ENCODE measurements around the gene OXT. TPM values are rescaled to one million over a fixed set of nuclear protein-coding genes. Genes with fewer than 3 reads are reported as not detected.

Gene OXT
- total and polyA plus RNA-seq, 2 of the 13 experiments (the other 11 are each of a cell fraction or from before 2014, with no cell fraction given): not detected

DNA sequence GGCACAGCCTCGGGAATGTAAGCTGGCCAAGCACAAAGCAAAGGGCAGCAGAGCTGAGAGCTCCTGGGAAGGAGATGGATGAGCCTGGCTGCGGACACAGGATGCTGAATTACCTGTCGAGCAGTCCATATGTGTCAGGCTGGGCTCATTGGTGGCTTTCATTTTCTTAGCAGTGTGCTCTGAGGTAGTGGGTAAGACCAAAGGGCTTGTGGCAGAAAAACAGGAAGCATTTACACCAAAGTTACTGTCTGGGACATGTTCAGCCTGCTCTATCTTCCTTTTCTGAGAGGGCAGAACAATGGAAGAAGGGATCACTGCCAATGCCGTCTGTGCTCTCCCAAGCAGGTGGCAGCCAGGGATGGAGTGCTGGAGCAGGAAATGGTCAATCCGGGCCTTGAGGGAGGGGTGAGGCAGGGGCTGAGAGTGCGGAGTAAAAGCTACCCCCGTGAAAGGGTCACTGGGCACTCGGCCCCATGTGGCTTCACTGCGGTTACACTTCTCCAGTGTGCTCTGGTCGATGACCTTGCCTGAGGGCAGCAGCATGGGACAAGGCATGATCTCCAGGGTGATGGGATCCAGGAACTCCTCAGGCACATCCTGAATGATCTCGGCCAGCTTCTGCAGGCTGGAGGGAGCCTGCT is 50.0 kb downstream of the OXT start:
- Histone ChIP-seq H3K9me3 (ENCODE audit: low read length) (no peaks in the 10 kb centered on the region), H3K27ac (ENCODE audit: extremely low read length, insufficient read depth, low read length) (peak overlapping the region; percentile 63), H3K9ac (ENCODE audit: insufficient read depth, low read depth, low read length) (no peak overlapping the region), H2AFZ (ENCODE audit: low read length) (no peak overlapping the region), H3K79me2 (ENCODE audit: insufficient read depth, low read length) (no peaks in the 10 kb centered on the region), H3K27me3 (ENCODE audit: control insufficient read depth in 1 of 2, insufficient read depth in 2 of 2, low read length in 2 of 2) (no peaks in the 10 kb centered on the region), H3K4me2 (ENCODE audit: low read depth, low read length) (no peak overlapping the region), H3K4me3 (replicated peaks in 1 of 3; ENCODE audit: insufficient read depth in 1 of 3, low read depth in 2 of 3, low read length in 3 of 3) (no peak overlapping the region), H3K36me3 (replicated peaks in 1 of 2; ENCODE audit: control insufficient read depth in 1 of 2, insufficient read depth in 2 of 2, low read length in 2 of 2) (peaks cover 7 to 22% of the 10 kb centered on the region in 2 experiments; a peak in 4 of 5 replicates), H4K20me1 (ENCODE audit: insufficient read depth, low read length) (no peaks in the 10 kb centered on the region), H3K4me1 (ENCODE audit: insufficient read depth, low read length) (peaks cover 42% of the 10 kb centered on the region)
- DNase-seq (ENCODE audit: low spot score) (no peak), ATAC-seq (no peak), FAIRE-seq (no peak)
- in situ Hi-C loops (cut with HindIII; ENCODE audit: extremely low pct_ligation_motif_present, low pct_unique_long_range_greater_than_20kb): no loop called here
- intact Hi-C loops (cut with micrococcal nuclease; ENCODE audit: unreplicated experiment): no loop called here
- ChIA-PET POLR2A (interaction anchor here (0.7 to 4.5 kb wide), 7 partner anchors 13 to 101 kb away, joined by 3 to 22 read pairs (median 4); partner anchors contain the start of genes FASTKD5, LZTS3 and UBOX5), CTCF (ENCODE audit: low intra/inter-chr PET ratio, low total read pairs) (no interaction called here)
- no TSS peak for BruUV-seq (replicated peaks)
- 95% methylated on average over 10 of the region's 11 CpGs for WGBS (ENCODE audit: low lambda C conversion rate)
- TF ChIP-seq, protein P1, sequence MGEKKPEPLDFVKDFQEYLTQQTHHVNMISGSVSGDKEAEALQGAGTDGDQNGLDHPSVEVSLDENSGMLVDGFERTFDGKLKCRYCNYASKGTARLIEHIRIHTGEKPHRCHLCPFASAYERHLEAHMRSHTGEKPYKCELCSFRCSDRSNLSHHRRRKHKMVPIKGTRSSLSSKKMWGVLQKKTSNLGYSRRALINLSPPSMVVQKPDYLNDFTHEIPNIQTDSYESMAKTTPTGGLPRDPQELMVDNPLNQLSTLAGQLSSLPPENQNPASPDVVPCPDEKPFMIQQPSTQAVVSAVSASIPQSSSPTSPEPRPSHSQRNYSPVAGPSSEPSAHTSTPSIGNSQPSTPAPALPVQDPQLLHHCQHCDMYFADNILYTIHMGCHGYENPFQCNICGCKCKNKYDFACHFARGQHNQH (CRISPR knock-in tag; IDR thresholded peaks at IDR 0.05): no peak
- TF ChIP-seq SP2 (CRISPR knock-in tag; IDR thresholded peaks at IDR 0.05) (no peak), ZSCAN20 (CRISPR knock-in tag; IDR thresholded peaks at IDR 0.05; ENCODE audit: borderline replicate concordance) (no peak), FOXC1 (CRISPR knock-in tag; IDR thresholded peaks at IDR 0.05; ENCODE audit: borderline replicate concordance) (no peak), ZBTB1 (CRISPR knock-in tag; IDR thresholded peaks at IDR 0.05; ENCODE audit: borderline replicate concordance) (no peak), MED1 (CRISPR knock-in tag; IDR thresholded peaks at IDR 0.05) (no peak), SIX1 (CRISPR knock-in tag; IDR thresholded peaks at IDR 0.05; ENCODE audit: borderline replicate concordance) (no peak), KDM5B (CRISPR knock-in tag; IDR thresholded peaks at IDR 0.05; ENCODE audit: borderline replicate concordance) (0 out of 2 replicates have a peak, but pooled peaks have one; percentile 4), ZMAT3 (CRISPR knock-in tag; conservative IDR thresholded peaks at IDR 0.05) (no peak), ZNF253 (CRISPR knock-in tag; IDR thresholded peaks at IDR 0.05; ENCODE audit: borderline replicate concordance) (no peak), SRSF9 (IDR thresholded peaks at IDR 0.05; ENCODE audit: borderline replicate concordance, insufficient read depth, low read depth, low read length, poor library complexity, severe bottlenecking) (no peak), RBM22 (optimal IDR thresholded peaks at IDR 0.05; ENCODE audit: low read length) (peak; percentile 27), RBAK (CRISPR knock-in tag; IDR thresholded peaks at IDR 0.05) (no peak)
- TF ChIP-seq, protein P2, sequence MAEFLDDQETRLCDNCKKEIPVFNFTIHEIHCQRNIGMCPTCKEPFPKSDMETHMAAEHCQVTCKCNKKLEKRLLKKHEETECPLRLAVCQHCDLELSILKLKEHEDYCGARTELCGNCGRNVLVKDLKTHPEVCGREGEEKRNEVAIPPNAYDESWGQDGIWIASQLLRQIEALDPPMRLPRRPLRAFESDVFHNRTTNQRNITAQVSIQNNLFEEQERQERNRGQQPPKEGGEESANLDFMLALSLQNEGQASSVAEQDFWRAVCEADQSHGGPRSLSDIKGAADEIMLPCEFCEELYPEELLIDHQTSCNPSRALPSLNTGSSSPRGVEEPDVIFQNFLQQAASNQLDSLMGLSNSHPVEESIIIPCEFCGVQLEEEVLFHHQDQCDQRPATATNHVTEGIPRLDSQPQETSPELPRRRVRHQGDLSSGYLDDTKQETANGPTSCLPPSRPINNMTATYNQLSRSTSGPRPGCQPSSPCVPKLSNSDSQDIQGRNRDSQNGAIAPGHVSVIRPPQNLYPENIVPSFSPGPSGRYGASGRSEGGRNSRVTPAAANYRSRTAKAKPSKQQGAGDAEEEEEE (CRISPR knock-in tag; IDR thresholded peaks at IDR 0.05; ENCODE audit: borderline replicate concordance): no peak
- TF ChIP-seq, protein P3, sequence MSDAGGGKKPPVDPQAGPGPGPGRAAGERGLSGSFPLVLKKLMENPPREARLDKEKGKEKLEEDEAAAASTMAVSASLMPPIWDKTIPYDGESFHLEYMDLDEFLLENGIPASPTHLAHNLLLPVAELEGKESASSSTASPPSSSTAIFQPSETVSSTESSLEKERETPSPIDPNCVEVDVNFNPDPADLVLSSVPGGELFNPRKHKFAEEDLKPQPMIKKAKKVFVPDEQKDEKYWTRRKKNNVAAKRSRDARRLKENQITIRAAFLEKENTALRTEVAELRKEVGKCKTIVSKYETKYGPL (CRISPR knock-in tag; IDR thresholded peaks at IDR 0.05): no peak
- TF ChIP-seq, protein P4, sequence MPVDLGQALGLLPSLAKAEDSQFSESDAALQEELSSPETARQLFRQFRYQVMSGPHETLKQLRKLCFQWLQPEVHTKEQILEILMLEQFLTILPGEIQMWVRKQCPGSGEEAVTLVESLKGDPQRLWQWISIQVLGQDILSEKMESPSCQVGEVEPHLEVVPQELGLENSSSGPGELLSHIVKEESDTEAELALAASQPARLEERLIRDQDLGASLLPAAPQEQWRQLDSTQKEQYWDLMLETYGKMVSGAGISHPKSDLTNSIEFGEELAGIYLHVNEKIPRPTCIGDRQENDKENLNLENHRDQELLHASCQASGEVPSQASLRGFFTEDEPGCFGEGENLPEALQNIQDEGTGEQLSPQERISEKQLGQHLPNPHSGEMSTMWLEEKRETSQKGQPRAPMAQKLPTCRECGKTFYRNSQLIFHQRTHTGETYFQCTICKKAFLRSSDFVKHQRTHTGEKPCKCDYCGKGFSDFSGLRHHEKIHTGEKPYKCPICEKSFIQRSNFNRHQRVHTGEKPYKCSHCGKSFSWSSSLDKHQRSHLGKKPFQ (CRISPR knock-in tag; IDR thresholded peaks at IDR 0.05; ENCODE audit: insufficient replicate concordance): no peak
- TF ChIP-seq, protein P5, sequence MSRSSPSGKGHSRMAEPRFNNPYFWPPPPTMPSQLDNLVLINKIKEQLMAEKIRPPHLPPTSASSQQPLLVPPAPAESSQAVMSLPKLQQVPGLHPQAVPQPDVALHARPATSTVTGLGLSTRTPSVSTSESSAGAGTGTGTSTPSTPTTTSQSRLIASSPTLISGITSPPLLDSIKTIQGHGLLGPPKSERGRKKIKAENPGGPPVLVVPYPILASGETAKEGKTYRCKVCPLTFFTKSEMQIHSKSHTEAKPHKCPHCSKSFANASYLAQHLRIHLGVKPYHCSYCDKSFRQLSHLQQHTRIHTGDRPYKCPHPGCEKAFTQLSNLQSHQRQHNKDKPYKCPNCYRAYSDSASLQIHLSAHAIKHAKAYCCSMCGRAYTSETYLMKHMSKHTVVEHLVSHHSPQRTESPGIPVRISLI (CRISPR knock-in tag; IDR thresholded peaks at IDR 0.05; ENCODE audit: borderline replicate concordance): no peak
